H1 (cell line): ENCODE measurements around the gene NUP133. TPM values are rescaled to one million over a fixed set of nuclear protein-coding genes. Genes with fewer than 3 reads are reported as not detected.
"Not testable (repeated sequence)": the region's sequence is repeated elsewhere in the genome, so short reads cannot be mapped to it uniquely, and the experiment has no call there.

Experiments used
- CTCF ChIA-PET: fragments of 300-600 bp; sonication (Branson Sonifier 250); formaldehyde crosslinking; loops from one replicate; lab custom pipeline; 2021; ENCODE audit not compliant: partially characterized antibody; lab: Charles Lee
- POLR2A ChIA-PET: fragments of 300-600 bp; sonication (Branson Sonifier 250); formaldehyde crosslinking; loops from one replicate; lab custom pipeline; 2021; ENCODE audit warnings: inconsistent platforms; ENCODE audit not compliant: partially characterized antibody; lab: Charles Lee
- DNase-seq, 2 experiments: peaks; one replicate each; pipeline versions ENCODE4 v3.0.0 to v3.0.0-alpha.2; 2010 to 2022; ENCODE audit warnings: low spot score in 2 of 2, low read depth in 1 of 2, mixed read lengths in 1 of 2
- FAIRE-seq: peaks from 2 replicates; lab custom pipeline; 2011; peaks lifted over from hg19 to GRCh38; lab: Jason Lieb, UNC
- H2AFZ ChIP-seq: 2 replicates; pipeline ENCODE4 v1.8.1; 2012; ENCODE audit warnings: low read length, inconsistent platforms
- H2AK5ac ChIP-seq: 2 replicates; pipeline ENCODE4 v1.6.1; 2013; ENCODE audit warnings: low read depth, low read length
- H2BK120ac ChIP-seq: replicated peaks from 2 replicates; pipeline ENCODE3; 2013; ENCODE audit warnings: low read depth, low read length, inconsistent platforms
- H2BK12ac ChIP-seq: 2 replicates; pipeline ENCODE4 v1.6.1; 2013; ENCODE audit warnings: low read depth, low read length
- H2BK15ac ChIP-seq: 2 replicates; pipeline ENCODE4 v1.6.1; 2013; ENCODE audit warnings: low read length
- H2BK20ac ChIP-seq: 2 replicates; pipeline ENCODE4 v1.6.1; 2013; ENCODE audit warnings: low read length
- H2BK5ac ChIP-seq: 2 replicates; pipeline ENCODE4 v1.6.1; 2013; ENCODE audit warnings: low read depth, low read length
- H3K14ac ChIP-seq: 2 replicates; pipeline ENCODE4 v1.6.1; 2013; ENCODE audit warnings: inconsistent platforms; ENCODE audit not compliant: insufficient read length
- H3K18ac ChIP-seq: 2 replicates; pipeline ENCODE4 v1.6.1; 2013; ENCODE audit warnings: low read length; ENCODE audit errors: extremely low read depth
- H3K23ac ChIP-seq: 2 replicates; pipeline ENCODE4 v1.6.1; 2013; ENCODE audit warnings: inconsistent platforms; ENCODE audit not compliant: insufficient read length
- H3K23me2 ChIP-seq: 2 replicates; pipeline ENCODE4 v1.6.1; 2013; ENCODE audit warnings: low read depth, low read length
- H3K27ac ChIP-seq: 2 replicates; pipeline ENCODE4 v1.6.1; 2011; ENCODE audit warnings: low read depth, low read length, inconsistent platforms
- H3K27me3 ChIP-seq, 4 experiments: replicated peaks in 1 of 4; 1 replicate in 1 of 4; 2 replicates in 3 of 4; pipeline versions ENCODE4 v1.6.1 to v1.8.1; 2011 to 2013; ENCODE audit warnings: low read length in 3 of 4, mild to moderate bottlenecking in 3 of 4, inconsistent platforms in 2 of 4, mixed read lengths in 2 of 4, moderate library complexity in 1 of 4; ENCODE audit not compliant: control insufficient read depth in 3 of 4, insufficient read depth in 3 of 4; ENCODE audit errors: extremely low read depth in 1 of 4
- H3K36me3 ChIP-seq, 4 experiments: 2 replicates each; pipeline versions ENCODE4 v1.6.1 to v1.8.1; 2011 to 2013; ENCODE audit warnings: mild to moderate bottlenecking in 4 of 4, low read length in 3 of 4, moderate library complexity in 2 of 4, control low read depth in 1 of 4, inconsistent platforms in 1 of 4; ENCODE audit not compliant: insufficient read depth in 4 of 4, control insufficient read depth in 2 of 4
- H3K4ac ChIP-seq: replicated peaks from 2 replicates; pipeline ENCODE3; 2013; ENCODE audit warnings: low read length, low read depth, mixed read lengths, inconsistent platforms; ENCODE audit not compliant: insufficient read length
- H3K4me1 ChIP-seq, 4 experiments: replicated peaks in 1 of 4; 1 replicate in 1 of 4; 2 replicates in 3 of 4; pipeline versions ENCODE4 v1.6.1 to v1.8.1; 2011 to 2013; ENCODE audit warnings: low read length in 3 of 4, inconsistent platforms in 2 of 4, mixed read lengths in 1 of 4; ENCODE audit not compliant: insufficient read depth in 4 of 4, control insufficient read depth in 3 of 4
- H3K4me2 ChIP-seq, 2 experiments: 2 replicates each; pipeline versions ENCODE4 v1.6.1 to v1.8.1; 2011 to 2013; ENCODE audit warnings: low read depth in 2 of 2, low read length in 2 of 2, control low read depth in 1 of 2, inconsistent platforms in 1 of 2, mild to moderate bottlenecking in 1 of 2; ENCODE audit not compliant: insufficient read depth in 1 of 2
- H3K4me3 ChIP-seq, 4 experiments: fragments of 200-600, 300-600 bp in 1 of 4; sonication (generic), shearing (Covaris generic), sonication (Bioruptor Twin) in 1 of 4; 2 replicates each; pipeline versions ENCODE4 v1.5.1 to v1.8.1; 2011 to 2016; ENCODE audit warnings: low read length in 4 of 4, low read depth in 3 of 4, control low read depth in 2 of 4, inconsistent platforms in 2 of 4, mild to moderate bottlenecking in 2 of 4, mixed read lengths in 1 of 4, moderate library complexity in 1 of 4; ENCODE audit not compliant: insufficient read depth in 2 of 4; ENCODE audit errors: extremely low read depth in 1 of 4
- H3K56ac ChIP-seq: replicated peaks from 2 replicates; pipeline ENCODE3; 2013; ENCODE audit warnings: low read depth, mild to moderate bottlenecking, mixed read lengths, low read length, inconsistent platforms; ENCODE audit not compliant: insufficient read length
- H3K79me1 ChIP-seq: 2 replicates; pipeline ENCODE4 v1.6.1; 2013; ENCODE audit warnings: low read depth, low read length, control low read depth
- H3K79me2 ChIP-seq, 2 experiments: 2 replicates each; pipeline versions ENCODE4 v1.6.1 to v1.8.1; 2012 to 2013; ENCODE audit warnings: low read length in 2 of 2, mild to moderate bottlenecking in 2 of 2, inconsistent platforms in 1 of 2; ENCODE audit not compliant: insufficient read depth in 2 of 2, control insufficient read depth in 1 of 2
- H3K9ac ChIP-seq, 4 experiments: replicated peaks in 1 of 4; 1 replicate in 1 of 4; 2 replicates in 3 of 4; pipeline versions ENCODE4 v1.6.1 to v1.8.1; 2011 to 2013; ENCODE audit warnings: low read depth in 3 of 4, low read length in 3 of 4, control low read depth in 2 of 4, mild to moderate bottlenecking in 2 of 4, moderate library complexity in 2 of 4, inconsistent platforms in 1 of 4; ENCODE audit errors: extremely low read depth in 1 of 4
- H3K9me3 ChIP-seq, 2 experiments: 2 replicates each; pipeline versions ENCODE4 v1.6.1 to v1.8.1; 2012 to 2013; ENCODE audit warnings: mild to moderate bottlenecking in 2 of 2, moderate library complexity in 2 of 2, control low read depth in 1 of 2, inconsistent platforms in 1 of 2, low read depth in 1 of 2, low read length in 1 of 2, mixed read lengths in 1 of 2; ENCODE audit not compliant: insufficient read depth in 2 of 2
- H4K20me1 ChIP-seq, 2 experiments: replicated peaks in 1 of 2; 2 replicates each; pipeline versions ENCODE3 to v1.8.1; 2011 to 2013; ENCODE audit warnings: inconsistent platforms in 2 of 2, low read length in 2 of 2, mild to moderate bottlenecking in 1 of 2; ENCODE audit not compliant: insufficient read depth in 2 of 2, control insufficient read depth in 1 of 2
- H4K5ac ChIP-seq: 2 replicates; pipeline ENCODE4 v1.6.1; 2013; ENCODE audit warnings: low read length, low read depth, mixed read lengths, inconsistent platforms; ENCODE audit not compliant: insufficient read length
- H4K8ac ChIP-seq: 2 replicates; pipeline ENCODE4 v1.8.0; 2013; ENCODE audit warnings: mild to moderate bottlenecking, moderate library complexity, low read length, inconsistent platforms; ENCODE audit not compliant: insufficient read depth; ENCODE audit errors: extremely low read depth
- H4K91ac ChIP-seq: replicated peaks from 2 replicates; pipeline ENCODE3; 2013; ENCODE audit warnings: low read length, mixed read lengths, inconsistent platforms; ENCODE audit not compliant: insufficient read length
- WGBS, 2 experiments: shearing (Covaris generic) in 1 of 2; methylation state at CpG; one replicate each; pipeline versions ENCODE4 v1.1.6 to v1.1.7; 2013 to 2015; ENCODE audit warnings: low lambda C conversion rate in 2 of 2, mixed read lengths in 2 of 2, inconsistent platforms in 1 of 2, low coverage in 1 of 2, missing lambda C conversion rate in 1 of 2; ENCODE audit not compliant: insufficient replicate concordance in 2 of 2, insufficient coverage in 1 of 2, insufficient read length in 1 of 2; ENCODE audit errors: extremely low coverage in 1 of 2, missing lambda C conversion rate in 1 of 2; 5-methylcytosine and 5-hydroxymethylcytosine counted together
- polyA plus RNA-seq, 7 experiments: library from polyadenylated mRNA; depleted of rRNA in 3 of 7; stranded (reverse) in 5 of 7; unstranded in 2 of 7; fragments of >200 nt in 5 of 7; fragments of 200-250 nt in 2 of 7; gene quantifications; 1 replicate in 5 of 7; 2 replicates in 1 of 7; 4 replicates in 1 of 7; pipeline versions ENCODE4 v1.2.1 to v1.2.3, GENCODE V29; 2011 to 2013; ENCODE audit warnings: missing spikeins in 2 of 7, mixed read lengths in 2 of 7
- total RNA-seq: library from RNA; stranded (reverse); fragmentation: NEBNext Ultra II Directional; extraction: Animal tissue kit (Norgen Biotek cat#: 25700); gene quantifications from 2 replicates; pipeline ENCODE4 v1.2.1, GENCODE V29; 2021

NUP133 gene
- total and polyA plus RNA-seq, 2 of the 8 experiments (the other 6 are each of a cell fraction or from before 2014, with no cell fraction given), result 20.6 to 72.1 TPM

DNA sequence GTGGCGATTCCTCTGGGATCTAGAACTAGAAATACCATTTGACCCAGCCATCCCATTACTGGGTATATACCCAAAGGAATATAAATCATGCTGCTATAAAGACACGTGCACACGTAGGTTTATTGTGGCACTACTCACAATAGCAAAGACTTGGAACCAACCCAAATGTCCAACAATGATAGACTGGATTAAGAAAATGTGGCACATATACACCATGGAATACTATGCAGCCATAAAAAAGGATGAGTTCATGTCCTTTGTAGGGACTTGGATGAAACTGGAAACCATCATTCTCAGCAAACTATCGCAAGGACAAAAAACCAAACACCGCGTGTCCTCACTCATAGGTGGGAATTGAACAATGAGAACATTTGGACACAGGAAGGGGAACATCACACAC, 3.5 kb upstream of the NUP133 start:
- H3K9me3 ChIP-seq, H3K56ac ChIP-seq, H3K4me3 ChIP-seq, H3K9ac ChIP-seq, H3K14ac ChIP-seq, DNase-seq, H3K4me1 ChIP-seq, H2BK20ac ChIP-seq, POLR2A ChIA-PET, H3K23ac ChIP-seq, H3K36me3 ChIP-seq, H3K18ac ChIP-seq, H2AK5ac ChIP-seq, H3K27ac ChIP-seq, FAIRE-seq, H2BK12ac ChIP-seq, H4K91ac ChIP-seq, H2BK5ac ChIP-seq, H3K4ac ChIP-seq, H4K5ac ChIP-seq, H3K27me3 ChIP-seq, H4K8ac ChIP-seq, H4K20me1 ChIP-seq, H2BK15ac ChIP-seq, H3K4me2 ChIP-seq, H2BK120ac ChIP-seq, H3K79me1 ChIP-seq, H2AFZ ChIP-seq: not testable (repeated sequence)
- WGBS, 2 experiments, result 97% methylated on average over 3 of the region's 6 CpGs; no CpG with 5 or more reads in 1 of the 2 experiments
- H3K79me2 ChIP-seq, result peaks cover 6 to 12% of the 10 kb centered on the region in 2 experiments; a peak in 3 of 4 replicates
- H3K23me2 ChIP-seq, result peaks cover 11% of the 10 kb centered on the region
- CTCF ChIA-PET, result interaction anchor here (1.2 to 1.4 kb wide), 2 partner anchors 8 to 29 kb away, joined by 3 to 5 read pairs; no protein-coding TSS in a partner anchor

DNA sequence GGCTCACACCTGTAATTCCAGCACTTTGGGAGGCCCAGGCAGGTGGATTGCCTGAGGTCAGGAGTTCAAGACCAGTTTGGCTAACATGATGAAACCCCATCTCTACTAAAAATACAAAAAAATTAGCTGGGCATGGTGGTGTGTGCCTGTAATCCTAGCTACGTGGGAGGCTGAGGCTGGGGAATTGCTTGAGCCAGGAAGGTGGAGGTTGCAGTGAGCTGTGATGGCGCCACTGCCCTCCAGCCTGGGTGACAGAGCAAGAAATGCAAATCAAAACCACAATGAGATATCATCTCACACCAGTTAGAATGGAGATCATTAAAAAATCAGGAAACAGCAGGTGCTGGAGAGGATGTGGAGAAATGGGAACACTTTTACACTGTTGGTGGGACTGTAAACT, 3.1 kb upstream of the NUP133 start:
- Histone ChIP-seq H3K79me2 (peaks cover 6 to 16% of the 10 kb centered on the region in 2 experiments; a peak in 3 of 4 replicates), H3K23me2 (peaks cover 11% of the 10 kb centered on the region)
- H3K4ac ChIP-seq, H3K4me1 ChIP-seq, H3K23ac ChIP-seq, DNase-seq, H2BK120ac ChIP-seq, H2BK20ac ChIP-seq, H2AK5ac ChIP-seq, POLR2A ChIA-PET, H3K36me3 ChIP-seq, H3K9ac ChIP-seq, H3K4me3 ChIP-seq, H3K14ac ChIP-seq, H2BK5ac ChIP-seq, H4K5ac ChIP-seq, H4K8ac ChIP-seq, H2AFZ ChIP-seq, H3K18ac ChIP-seq, H2BK15ac ChIP-seq, H2BK12ac ChIP-seq, H3K4me2 ChIP-seq, H3K56ac ChIP-seq, H3K79me1 ChIP-seq, FAIRE-seq, H3K27ac ChIP-seq, H3K9me3 ChIP-seq, H3K27me3 ChIP-seq, H4K91ac ChIP-seq, H4K20me1 ChIP-seq: not testable (repeated sequence)
- 84% methylated on average over 2 of the region's 2 CpGs; no CpG with 5 or more reads in 1 of the 2 experiments for WGBS, 2 experiments
- CTCF ChIA-PET, result interaction anchor here (1.2 kb wide), 1 partner anchor 9 kb away, joined by 3 read pairs; no protein-coding TSS in a partner anchor
